ENCODE results near the gene FAM83B.
"Not testable (repeated sequence)": the region's sequence is repeated elsewhere in the genome, so short reads cannot be mapped to it uniquely, and the experiment has no call there.

FAM83B gene

GRCh38 chr6:54846243-54846856, at the start of gene FAM83B:
TSS of gene FAM83B (plus strand) at chr6:54846771. CDS start at chr6:54870247, 23,476 bp downstream.
- no peak for DNase-seq

GRCh38 chr6:54796918-54797317, 49.7 kb upstream of the FAM83B start:
- DNase-seq: not testable (repeated sequence)

- DNase-seq: no peak
Measured at GRCh38 chr6:54800050-54800600, 46.4 kb upstream of the FAM83B start.

- no peak for DNase-seq
Measured at GRCh38 chr6:54801244-54801643, 45.3 kb upstream of the FAM83B start.

- peak; percentile 61 for DNase-seq
Measured at GRCh38 chr6:54801669-54802068, 44.9 kb upstream of the FAM83B start.

GRCh38 chr6:54802775-54803634, 43.6 kb upstream of the FAM83B start:
- DNase-seq: peak; percentile 63

GRCh38 chr6:54805077-54805476, 41.5 kb upstream of the FAM83B start:
- DNase-seq: no peak

GRCh38 chr6:54810147-54810546, 36.4 kb upstream of the FAM83B start:
- no peak for DNase-seq

- DNase-seq: peak; percentile 45
Measured at GRCh38 chr6:54813892-54814291, 32.7 kb upstream of the FAM83B start.

GRCh38 chr6:54817236-54817635, 29.3 kb upstream of the FAM83B start:
- no peak for DNase-seq

GRCh38 chr6:54817834-54818233, 28.7 kb upstream of the FAM83B start:
- DNase-seq: no peak

- not testable (repeated sequence) for DNase-seq
Measured at GRCh38 chr6:54824225-54824624, 22.3 kb upstream of the FAM83B start.

GRCh38 chr6:54827010-54827409, 19.6 kb upstream of the FAM83B start:
- DNase-seq: no peak

GRCh38 chr6:54830216-54830615, 16.4 kb upstream of the FAM83B start:
- no peak for DNase-seq

- no peak for DNase-seq
Measured at GRCh38 chr6:54835176-54835575, 11.4 kb upstream of the FAM83B start.

GRCh38 chr6:54846857-54847674, 495 bp downstream of the FAM83B start:
- DNase-seq: no peak

GRCh38 chr6:54847799-54848597, 1.4 kb downstream of the FAM83B start:
- no peak for DNase-seq

- no peak for DNase-seq
Measured at GRCh38 chr6:54850114-54850513, 3.5 kb downstream of the FAM83B start.

GRCh38 chr6:54856129-54856528, 9.6 kb downstream of the FAM83B start:
- DNase-seq: peak; percentile 27

- peak; percentile 38 for DNase-seq
Measured at GRCh38 chr6:54860132-54860531, 13.6 kb downstream of the FAM83B start.

- peak; percentile 48 for DNase-seq
Measured at GRCh38 chr6:54860739-54861138, 14.2 kb downstream of the FAM83B start.

GRCh38 chr6:54861905-54862616, 15.5 kb downstream of the FAM83B start:
- no peak for DNase-seq
